Activated CD8-positive, alpha-beta memory T cell treated with anti-CD3 and anti-CD28 coated beads for 4 hours (primary cell): Measurements from ENCODE around the gene CDYL.

Source experiments
- DNase-seq, 2 donors: peaks; one replicate each; pipeline ENCODE4 v3.0.0-alpha.2; 2020; ENCODE audit warnings: low read depth in 2 of 2

The CDYL gene

GRCh38 chr6:4774296-4774695, 1.9 kb upstream of the CDYL start:
- DNase-seq = no peak

- DNase-seq = peak in 1 of 2 donors; percentile 6
Measured at GRCh38 chr6:4774715-4775493, 1.3 kb upstream of the CDYL start.

GRCh38 chr6:4775494-4776130, 592 bp upstream of the CDYL start:
- peak; percentile 39 to 45 for DNase-seq

DNA sequence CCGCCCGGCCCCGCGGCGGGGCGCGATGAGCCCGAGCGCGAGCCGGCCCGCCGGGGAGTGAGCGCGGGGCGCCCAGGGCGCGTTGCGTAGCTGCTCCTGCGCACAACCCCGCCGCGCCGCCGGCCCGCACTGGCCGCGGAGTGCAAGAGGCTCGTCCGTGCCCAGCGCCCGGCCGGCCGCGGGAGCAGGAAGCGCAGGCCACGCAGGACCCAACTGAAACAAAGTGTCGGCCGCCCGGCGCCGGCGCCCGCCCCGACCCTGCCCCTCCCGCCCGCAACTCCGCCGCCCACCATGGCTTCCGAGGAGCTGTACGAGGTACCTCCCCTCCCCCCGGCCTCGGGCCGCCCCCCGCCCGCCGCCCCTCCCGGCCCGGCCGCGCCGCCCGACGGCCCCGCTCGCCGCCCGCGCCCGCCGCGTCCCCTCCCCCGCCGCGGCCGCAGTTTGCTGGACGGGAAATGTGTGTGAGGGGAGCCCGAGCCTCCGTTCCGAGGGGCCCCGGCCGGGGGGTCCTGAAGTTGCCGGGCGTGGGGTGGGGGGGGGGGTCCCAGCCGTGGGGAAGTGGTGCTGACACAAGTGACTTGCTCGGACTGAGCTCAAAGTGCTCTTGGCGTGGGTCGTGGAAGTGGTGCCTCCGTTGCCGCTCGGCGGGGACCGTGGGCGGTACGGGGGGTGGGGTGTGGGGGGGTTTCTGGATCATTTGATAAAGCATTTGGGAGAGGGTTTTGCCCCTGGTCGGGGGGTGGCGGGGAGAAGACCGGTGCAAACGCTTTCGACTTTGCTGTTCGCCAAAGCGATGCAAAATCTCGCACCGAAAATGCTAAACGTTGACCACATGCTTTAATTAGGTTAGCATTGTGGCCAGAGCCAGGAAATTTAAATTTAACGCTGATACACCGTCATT, 539 bp downstream of the CDYL start:
- peak in 1 of 2 donors; percentile 1 for DNase-seq

- DNase-seq = no peak
Measured at GRCh38 chr6:4777394-4777935, 1.3 kb downstream of the CDYL start.

GRCh38 chr6:4778086-4778485, 1.9 kb downstream of the CDYL start:
- DNase-seq = no peak

- no peak for DNase-seq
Measured at GRCh38 chr6:4780360-4780812, 4.2 kb downstream of the CDYL start.

DNA sequence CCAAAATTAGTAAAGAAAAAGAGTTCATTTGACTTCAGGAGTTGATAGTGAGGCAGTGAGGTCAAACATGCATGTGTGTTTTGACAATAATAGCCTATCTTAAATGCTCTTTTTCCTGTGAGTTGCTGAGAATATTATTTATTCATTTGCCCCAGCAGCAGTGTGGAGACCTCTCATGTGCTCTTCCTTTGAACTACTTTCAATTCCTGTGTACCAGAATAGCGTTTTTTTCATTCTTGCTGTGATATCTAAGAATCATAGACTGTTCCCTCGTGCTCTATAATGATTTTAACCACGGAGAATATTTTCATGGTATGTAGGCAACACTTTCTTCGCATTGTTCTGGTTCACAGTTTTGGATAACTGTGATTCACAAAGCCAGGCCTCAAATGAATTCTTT, 5.2 kb downstream of the CDYL start:
- DNase-seq = no peak

DNA sequence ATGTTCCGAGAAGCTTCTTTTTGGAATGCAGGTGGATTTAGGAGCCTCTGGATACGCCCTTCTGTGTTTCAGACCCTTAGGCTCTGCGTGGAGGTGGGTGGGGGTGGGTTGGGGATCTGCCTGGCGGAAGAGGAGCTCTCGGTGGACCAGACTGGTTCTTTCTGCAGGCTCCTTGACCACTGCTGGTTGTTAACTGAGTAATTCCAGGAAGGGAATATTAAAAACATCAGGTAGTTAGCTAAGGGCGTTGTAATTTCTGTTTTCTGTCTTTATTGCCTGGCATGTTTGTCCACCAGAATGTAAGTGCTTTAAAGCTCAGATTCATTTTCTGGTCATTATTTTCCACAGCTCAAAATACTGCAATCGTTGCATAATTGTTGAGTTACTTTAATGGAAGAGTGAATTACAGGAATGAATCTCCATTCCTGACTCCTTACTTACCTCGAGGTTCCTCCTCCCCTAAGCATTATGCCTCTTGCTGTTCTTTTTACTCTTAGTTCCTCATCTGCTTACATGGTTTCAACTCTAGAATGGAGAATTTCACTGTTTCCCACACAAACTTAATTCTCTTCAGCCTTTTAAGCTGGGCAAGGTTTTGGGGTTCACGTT, 5.9 kb downstream of the CDYL start:
- DNase-seq = no peak

GRCh38 chr6:4786996-4787395, 10.8 kb downstream of the CDYL start:
- no peak for DNase-seq

DNA sequence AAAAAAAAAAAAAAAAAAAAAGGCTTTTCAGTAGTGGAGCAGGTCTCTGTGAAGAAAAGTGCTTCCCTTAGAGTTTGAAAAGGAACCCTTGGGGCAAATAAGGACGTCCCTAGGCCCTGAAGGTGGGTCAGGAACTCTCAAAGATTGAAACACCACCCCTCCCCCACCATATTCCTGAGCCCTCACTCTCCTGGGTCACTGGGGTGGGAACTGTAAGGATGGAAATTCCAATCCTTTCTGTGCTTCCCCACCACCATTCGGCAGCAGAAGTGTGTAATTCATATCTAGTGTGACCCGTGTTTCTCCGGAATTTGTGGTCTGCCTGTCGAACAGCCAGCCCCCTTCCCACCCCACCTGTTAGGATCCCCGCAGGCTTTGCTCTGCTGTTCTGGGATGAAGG, 12.3 kb downstream of the CDYL start:
- DNase-seq = no peak

- no peak for DNase-seq
Measured at GRCh38 chr6:4788953-4789584, 12.9 kb downstream of the CDYL start.

DNA sequence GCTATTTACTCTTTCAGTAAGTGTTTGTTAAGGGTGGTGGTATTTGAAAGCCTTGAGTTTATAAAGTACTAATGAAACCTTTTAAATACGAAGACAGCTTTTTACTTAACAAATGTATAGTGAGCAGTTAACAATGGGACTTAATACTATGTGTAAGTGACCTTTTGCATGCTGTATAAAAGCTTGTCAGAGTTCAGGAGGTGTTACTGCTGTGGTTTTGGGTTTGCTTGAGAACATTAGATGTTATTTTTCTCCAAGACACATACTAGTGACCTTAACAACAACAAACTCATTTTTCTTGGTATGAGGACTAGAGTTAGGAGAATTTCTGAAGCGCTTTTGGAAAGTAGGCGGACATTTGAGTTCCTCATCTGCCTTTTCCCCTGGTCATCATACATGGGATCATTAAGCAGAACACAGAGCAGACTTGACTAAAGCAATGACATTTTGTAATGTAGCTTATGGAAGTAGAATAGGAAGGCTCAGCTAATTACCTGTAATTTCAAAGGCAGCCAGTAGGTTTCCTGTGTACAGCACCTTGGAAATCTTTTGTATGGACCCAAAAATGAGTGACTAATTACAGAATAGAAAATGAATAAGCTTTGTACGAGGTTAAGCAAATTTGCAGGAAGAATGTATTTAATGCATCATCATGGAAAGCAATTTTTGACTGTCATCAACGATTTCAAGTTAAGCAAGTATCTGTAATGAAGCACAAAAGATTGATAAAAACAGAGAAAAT, 14.1 kb downstream of the CDYL start:
- no peak for DNase-seq

DNA sequence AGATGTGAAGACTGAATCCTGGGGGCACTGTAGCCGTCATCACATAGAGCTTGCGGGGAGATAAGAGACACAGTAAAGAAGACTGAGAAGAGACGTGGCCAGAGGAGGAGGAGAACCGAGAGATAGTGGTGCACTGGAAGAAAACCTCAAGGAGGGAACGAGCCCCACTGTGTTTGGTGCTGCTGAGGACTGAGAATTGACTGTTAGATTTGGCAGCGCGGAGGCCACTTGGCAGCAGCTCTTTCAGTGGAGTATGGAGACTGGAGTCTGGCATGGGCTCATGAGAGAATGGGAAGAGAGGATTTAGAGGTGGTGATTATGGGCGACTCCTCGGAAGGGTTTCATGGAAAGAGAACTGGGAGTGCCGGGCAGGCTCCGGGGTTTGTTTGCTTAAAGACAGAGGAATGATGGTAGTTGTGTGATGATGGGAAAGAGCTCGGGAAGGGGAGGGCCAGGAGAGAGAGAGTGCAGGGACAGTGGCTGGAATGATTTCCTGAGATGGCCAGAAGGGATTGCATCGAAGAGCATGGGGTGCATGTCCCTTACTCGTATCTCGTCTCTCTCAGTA, 18.0 kb downstream of the CDYL start:
- DNase-seq = no peak

DNA sequence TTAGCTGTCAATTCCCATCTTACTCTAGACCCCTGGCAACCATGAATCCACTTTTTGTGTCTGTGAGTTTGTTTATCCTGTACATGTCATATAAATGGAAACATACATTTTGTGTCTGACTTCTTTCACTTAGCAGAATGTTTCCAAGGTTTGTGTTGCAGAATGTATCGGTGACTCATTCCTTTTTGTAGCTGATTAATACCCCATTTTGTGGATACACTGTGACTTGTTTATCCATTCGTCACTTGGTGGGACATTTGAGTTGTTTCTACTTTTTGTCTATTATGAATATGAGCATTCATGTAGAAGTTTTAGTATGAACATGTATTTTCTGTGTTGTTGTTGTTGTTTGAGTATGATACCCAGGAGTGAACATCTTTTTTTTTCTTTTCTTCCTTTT, 21.4 kb downstream of the CDYL start:
- DNase-seq = no peak

DNA sequence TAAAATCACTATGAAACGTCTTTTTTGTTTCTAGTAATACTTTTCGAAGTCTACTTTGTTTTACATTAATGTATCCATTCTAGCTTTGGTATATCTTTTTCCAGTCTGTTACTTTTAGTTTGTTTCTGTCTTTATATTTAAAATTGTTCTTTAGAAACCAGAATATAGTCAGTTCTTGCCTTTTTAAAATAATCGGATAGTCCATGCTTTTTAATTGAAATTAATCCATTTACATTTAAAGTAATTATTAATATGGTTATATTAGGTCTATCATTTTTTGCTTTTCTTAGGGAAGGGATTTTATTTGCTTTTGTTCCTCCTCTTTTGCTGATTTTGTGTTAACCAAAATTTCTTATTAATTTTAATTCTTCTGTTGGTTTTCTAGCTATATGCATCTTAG, 23.7 kb downstream of the CDYL start:
- no peak for DNase-seq

GRCh38 chr6:4800662-4801061, 24.5 kb downstream of the CDYL start:
- no peak for DNase-seq

GRCh38 chr6:4801491-4802110, 25.4 kb downstream of the CDYL start:
- DNase-seq = no peak

- no peak for DNase-seq
Measured at GRCh38 chr6:4802312-4802935, 26.2 kb downstream of the CDYL start.
